GM23338 (cell line): Measurements from ENCODE around the gene DCAF11. TPM values are rescaled to one million over a fixed set of nuclear protein-coding genes. Genes with fewer than 3 reads are reported as not detected.

Experiments
- ATAC-seq: fragments of 200-7000 bp; cut with Tn5 transposase; 3 replicates; pipeline ENCODE4 v1.9.1; 2020
- DNase-seq: peaks from one replicate; pipeline ENCODE4 v3.0.0-alpha.2; 2015; ENCODE audit warnings: low spot score
- H2AFZ ChIP-seq: fragments of 200-600 bp; sonication (generic); 2 replicates; pipeline ENCODE4 v1.8.0; 2016; ENCODE audit warnings: antibody characterized with exemption, mild to moderate bottlenecking, moderate library complexity
- H3F3A ChIP-seq: fragments of 200-600 bp; sonication (generic); replicated peaks from 2 replicates; pipeline ENCODE4 v1.8.0; 2017; ENCODE audit warnings: antibody characterized with exemption, mixed run types, low read depth
- H3K27ac ChIP-seq: fragments of 200-600 bp; sonication (generic); 2 replicates; pipeline ENCODE4 v1.6.1; 2016; ENCODE audit warnings: low read depth
- H3K27me3 ChIP-seq: fragments of 200-600 bp; sonication (generic); 2 replicates; pipeline ENCODE4 v1.8.0; 2016; ENCODE audit warnings: mild to moderate bottlenecking, mixed run types, moderate library complexity; ENCODE audit not compliant: insufficient read depth
- H3K36me3 ChIP-seq: fragments of 200-600 bp; sonication (generic); 2 replicates; pipeline ENCODE4 v1.8.0; 2016; ENCODE audit warnings: mild to moderate bottlenecking; ENCODE audit not compliant: insufficient read depth
- H3K4me1 ChIP-seq: fragments of 200-600 bp; sonication (generic); 2 replicates; pipeline ENCODE4 v1.8.0; 2016; ENCODE audit warnings: mild to moderate bottlenecking, moderate library complexity; ENCODE audit not compliant: insufficient read depth
- H3K4me2 ChIP-seq: fragments of 200-600 bp; sonication (generic); 2 replicates; pipeline ENCODE4 v1.7.1; 2017; ENCODE audit warnings: mixed run types
- H3K4me3 ChIP-seq: fragments of 200-600 bp; sonication (generic); 2 replicates; pipeline ENCODE4 v1.6.1; 2016; ENCODE audit warnings: mixed run types
- H3K79me2 ChIP-seq: fragments of 200-600 bp; sonication (generic); replicated peaks from 2 replicates; pipeline ENCODE4 v1.8.0; 2017; ENCODE audit warnings: mild to moderate bottlenecking; ENCODE audit not compliant: insufficient read depth
- H3K9me2 ChIP-seq: fragments of 200-600 bp; sonication (generic); 2 replicates; pipeline ENCODE4 v1.8.0; 2017; ENCODE audit not compliant: insufficient read depth
- H4K20me1 ChIP-seq: fragments of 200-600 bp; sonication (generic); replicated peaks from 2 replicates; pipeline ENCODE4 v1.8.0; 2017; ENCODE audit warnings: mild to moderate bottlenecking; ENCODE audit not compliant: insufficient read depth
- H3K27ac Mint-ChIP-seq: 2 replicates; pipeline ENCODE4 v1.8.0; 2020; ENCODE audit warnings: inconsistent platforms, mild to moderate bottlenecking, moderate library complexity, mixed read lengths
- H3K27me3 Mint-ChIP-seq: 3 replicates; pipeline ENCODE4 v1.8.0; 2022; ENCODE audit warnings: low read depth, mild to moderate bottlenecking, moderate library complexity, mixed read lengths, inconsistent platforms; ENCODE audit not compliant: insufficient read depth, poor library complexity
- H3K36me3 Mint-ChIP-seq: 3 replicates; pipeline ENCODE4 v1.8.0; 2021; ENCODE audit warnings: low read depth, mild to moderate bottlenecking, inconsistent platforms, moderate library complexity, mixed read lengths
- H3K4me1 Mint-ChIP-seq: 3 replicates; pipeline ENCODE4 v1.8.0; 2020; ENCODE audit warnings: mild to moderate bottlenecking, inconsistent platforms, mixed read lengths
- H3K4me3 Mint-ChIP-seq: 3 replicates; pipeline ENCODE4 v1.8.0; 2021; ENCODE audit warnings: moderate library complexity, mild to moderate bottlenecking, inconsistent platforms, mixed read lengths
- H3K9me3 Mint-ChIP-seq: 3 replicates; pipeline ENCODE4 v1.8.0; 2020; ENCODE audit warnings: moderate library complexity, mild to moderate bottlenecking, inconsistent platforms, mixed read lengths
- CREB1 ChIP-seq: fragments of 250-450 bp; sonication (Bioruptor Pico); IDR thresholded peaks from 2 replicates; pipeline ENCODE4 v1.5.0; 2020; ENCODE audit warnings: low read depth, mild to moderate bottlenecking, moderate library complexity
- CTCF ChIP-seq, 2 experiments: fragments of 200-600 bp in 1 of 2; sonication (generic) in 1 of 2; conservative IDR thresholded peaks; 2 replicates each; pipeline versions ENCODE4 v1.5.1 to v1.6.1; 2016 to 2017; ENCODE audit warnings: antibody characterized with exemption in 2 of 2, low read depth in 2 of 2, mild to moderate bottlenecking in 2 of 2, moderate library complexity in 1 of 2
- ETS1 ChIP-seq: IDR thresholded peaks from 2 replicates; pipeline ENCODE4 v1.6.1; 2016; ENCODE audit warnings: antibody characterized with exemption
- EZH2 ChIP-seq: fragments of 200-600 bp; sonication (generic); IDR thresholded peaks from one replicate; pipeline ENCODE4 v1.8.0; 2017; ENCODE audit warnings: antibody characterized with exemption, mild to moderate bottlenecking, low read depth; ENCODE audit not compliant: unreplicated experiment
- JUNB ChIP-seq: IDR thresholded peaks from one replicate; pipeline ENCODE4 v1.6.1; 2016; ENCODE audit warnings: antibody characterized with exemption; ENCODE audit not compliant: unreplicated experiment
- REST ChIP-seq: IDR thresholded peaks from one replicate; pipeline ENCODE4 v1.6.1; 2018; ENCODE audit warnings: antibody characterized with exemption; ENCODE audit not compliant: unreplicated experiment
- ZNF114 ChIP-seq: fragments of 250-450 bp; sonication (Bioruptor Pico); IDR thresholded peaks from 2 replicates; pipeline ENCODE4 v1.5.0; 2020; ENCODE audit warnings: mild to moderate bottlenecking, moderate library complexity
- ZNF462 ChIP-seq: fragments of 250-450 bp; sonication (Bioruptor Pico); IDR thresholded peaks from 2 replicates; pipeline ENCODE4 v1.5.0; 2020; ENCODE audit warnings: mild to moderate bottlenecking, moderate library complexity
- polyA plus RNA-seq: library from polyadenylated mRNA; unstranded; fragments of >200 nt; fragmentation: Nextera tagmentation; extraction: Ambion mirVana; gene quantifications from 2 replicates; pipeline ENCODE4 v1.2.1, GENCODE V29; 2016
- total RNA-seq: library from RNA; depleted of rRNA; stranded (reverse); fragments of >200 nt; shearing (Covaris generic); gene quantifications from 2 replicates; pipeline ENCODE4 v1.2.3, GENCODE V29; 2014

Gene DCAF11
- total and polyA plus RNA-seq, 2 experiments from 2014 or later: 18.6 to 93.2 TPM

- Histone ChIP-seq H3K36me3 (peaks cover 33% of the 10 kb centered on the region), H3K4me1 (peaks cover 6% of the 10 kb centered on the region; the same call in 1 of the 2 replicates), H3K9me2 (no peaks in the 10 kb centered on the region), H3K27me3 (no peaks in the 10 kb centered on the region), H3K27ac (no peak overlapping the region), H3K79me2 (peaks cover 23% of the 10 kb centered on the region), H2AFZ (no peak overlapping the region), H3K4me2 (no peak overlapping the region), H3F3A (no peaks in the 10 kb centered on the region), H3K4me3 (no peak overlapping the region), H4K20me1 (peaks cover 12% of the 10 kb centered on the region; the same call in 1 of the 2 replicates)
- Mint-ChIP-seq H3K9me3 (no peaks in the 10 kb centered on the region; the same call in 2 of the 3 replicates), H3K27me3 (peaks cover 11% of the 10 kb centered on the region), H3K27ac (no peak overlapping the region), H3K4me3 (no peak overlapping the region), H3K4me1 (peaks cover 10% of the 10 kb centered on the region; the same call in 2 of the 3 replicates), H3K36me3 (peaks cover 72% of the 10 kb centered on the region)
- TF ChIP-seq EZH2: no peak
- no peak for TF ChIP-seq CTCF (conservative IDR thresholded peaks at IDR 0.05; ENCODE audit: low read depth in 2 of 2)
- TF ChIP-seq ETS1: no peak
- no peak for DNase-seq
- no peak for ATAC-seq
Measured at GRCh38 chr14:24151404-24152080, 37.0 kb downstream of the DCAF11 start.

GRCh38 chr14:24155100-24155499, 40.5 kb downstream of the DCAF11 start:
- H3K4me1 Mint-ChIP-seq: no peaks in the 10 kb centered on the region
- H3K36me3 Mint-ChIP-seq: peaks cover 79% of the 10 kb centered on the region
- Histone ChIP-seq H3K4me2 (no peak overlapping the region), H3K79me2 (no peaks in the 10 kb centered on the region), H3K9me2 (no peaks in the 10 kb centered on the region), H3K27ac (no peak overlapping the region), H3K27me3 (no peaks in the 10 kb centered on the region), H3K4me1 (no peaks in the 10 kb centered on the region), H4K20me1 (peaks cover 7% of the 10 kb centered on the region; the same call in 1 of the 2 replicates), H3F3A (peaks cover under 1% of the 10 kb centered on the region; the same call in 1 of the 2 replicates), H3K36me3 (peaks cover 26% of the 10 kb centered on the region; the same call in 1 of the 2 replicates), H2AFZ (no peak overlapping the region), H3K4me3 (no peak overlapping the region)
- H3K27me3 Mint-ChIP-seq: no peaks in the 10 kb centered on the region
- ATAC-seq: no peak
- no peak overlapping the region for H3K27ac Mint-ChIP-seq
- H3K9me3 Mint-ChIP-seq: no peaks in the 10 kb centered on the region; the same call in 2 of the 3 replicates
- DNase-seq: no peak
- H3K4me3 Mint-ChIP-seq: no peak overlapping the region
- TF ChIP-seq REST (no peak), JUNB (no peak), ZNF114 (no peak), ZNF462 (CRISPR knock-in tag) (no peak), CREB1 (no peak)
